A673 (cell line): ENCODE results near the gene APOC3. TPM values are rescaled to one million over a fixed set of nuclear protein-coding genes. Genes with fewer than 3 reads are reported as not detected.

Experiments
- BruUV-seq: library from RNA; stranded (reverse); fragments of 400-500 nt; replicated peaks from 2 replicates; lab custom pipeline; 2021; lab: Mats Ljungman, UMichigan
- CTCF ChIA-PET: fragments of 300-600 bp; sonication (Branson Sonifier 250); formaldehyde crosslinking; loops from one replicate; lab custom pipeline; 2022; ENCODE audit warnings: antibody characterized with exemption; lab: Charles Lee
- POLR2A ChIA-PET: fragments of 300-600 bp; sonication (Branson Sonifier 250); formaldehyde crosslinking; loops from one replicate; lab custom pipeline; 2022; ENCODE audit warnings: antibody characterized with exemption; ENCODE audit not compliant: low non-redundant PET; lab: Charles Lee
- DNase-seq: peaks from one replicate; pipeline ENCODE4 v3.0.0-alpha.2; 2015; ENCODE audit warnings: low spot score
- H3K27ac ChIP-seq: fragments of 200-600 bp; sonication (generic); 2 replicates; pipeline ENCODE4 v1.5.1; 2016; ENCODE audit warnings: mixed run types, low read depth, mild to moderate bottlenecking, mixed read lengths, antibody characterized with exemption, low read length; ENCODE audit not compliant: poor library complexity, severe bottlenecking
- H3K27me3 ChIP-seq: fragments of 200-600 bp; sonication (generic); replicated peaks from 2 replicates; pipeline ENCODE4 v1.6.1; 2017; ENCODE audit warnings: mixed run types, low read depth, mild to moderate bottlenecking, mixed read lengths, antibody characterized with exemption, low read length; ENCODE audit not compliant: insufficient read depth, poor library complexity
- H3K36me3 ChIP-seq: fragments of 200-600 bp; sonication (generic); 2 replicates; pipeline ENCODE4 v1.6.1; 2016; ENCODE audit warnings: mixed run types, mild to moderate bottlenecking, mixed read lengths, antibody characterized with exemption, low read length; ENCODE audit not compliant: insufficient read depth, poor library complexity, severe bottlenecking
- H3K4me1 ChIP-seq: fragments of 200-600 bp; sonication (generic); 2 replicates; pipeline ENCODE4 v1.6.1; 2017; ENCODE audit warnings: mixed run types, mild to moderate bottlenecking, mixed read lengths, antibody characterized with exemption, low read length; ENCODE audit not compliant: insufficient read depth, poor library complexity, severe bottlenecking
- H3K4me3 ChIP-seq: fragments of 200-600 bp; sonication (generic); 2 replicates; pipeline ENCODE4 v1.5.1; 2016; ENCODE audit warnings: low read depth, mixed run types, mild to moderate bottlenecking, mixed read lengths, low read length; ENCODE audit not compliant: poor library complexity, severe bottlenecking
- H3K9me3 ChIP-seq: fragments of 200-600 bp; sonication (generic); 2 replicates; pipeline ENCODE4 v1.6.1; 2016; ENCODE audit warnings: mixed run types, low read depth, mild to moderate bottlenecking, mixed read lengths, antibody characterized with exemption, low read length; ENCODE audit not compliant: poor library complexity, severe bottlenecking
- CTCF ChIP-seq: fragments of 300-800, 200-600 bp; sonication (generic); conservative IDR thresholded peaks from 2 replicates; pipeline ENCODE4 v1.5.1; 2017; ENCODE audit warnings: low read depth, mild to moderate bottlenecking, antibody characterized with exemption, low read length, moderate library complexity, mixed read lengths
- EZH2 ChIP-seq: fragments of 200-600 bp; sonication (generic); IDR thresholded peaks from 2 replicates; pipeline ENCODE4 v1.6.1; 2017; ENCODE audit warnings: borderline replicate concordance, low read depth, mild to moderate bottlenecking, mixed read lengths, antibody characterized with exemption, low read length; ENCODE audit not compliant: poor library complexity, severe bottlenecking
- intact Hi-C: fragments of 100-400 bp; cut with micrococcal nuclease; formaldehyde crosslinking; loops from one replicate; pipeline ENCODE4 v1.10.0; 2022; ENCODE audit not compliant: unreplicated experiment
- total RNA-seq: library from RNA; stranded (reverse); gene quantifications from 2 replicates; pipeline ENCODE4 v1.2.3, GENCODE V29; 2021

APOC3 gene
- total RNA-seq, 1 experiment from 2014 or later, result not detected

GRCh38 chr11:116823031-116823843 is 6.5 kb upstream of the APOC3 start, which contains the start of gene APOA4:
APOA4 (minus strand) TSS chr11:116823304; CDS start chr11:116823191, 113 bp downstream.
- Histone ChIP-seq H3K4me3 (no peak within 1 kb of the TSS), H3K27ac (no peak within 1 kb of the TSS), H3K36me3 (no peaks in the 10 kb centered on the region), H3K4me1 (no peaks in the 10 kb centered on the region), H3K9me3 (no peaks in the 10 kb centered on the region), H3K27me3 (no peaks in the 10 kb centered on the region)
- no TSS peak for BruUV-seq
- TF ChIP-seq CTCF (no peak), EZH2 (no peak)
- no peak for DNase-seq
- ChIA-PET POLR2A (no interaction called here), CTCF (no interaction called here)
- intact Hi-C loops, result no loop called here

GRCh38 chr11:116825434-116825833 is 4.3 kb upstream of the APOC3 start:
- intact Hi-C loops, result no loop called here
- peaks cover 6% of the 10 kb centered on the region for H3K4me1 ChIP-seq
- H3K9me3 ChIP-seq, result no peaks in the 10 kb centered on the region
- H3K36me3 ChIP-seq, result no peaks in the 10 kb centered on the region
- BruUV-seq, result no TSS peak
- ChIA-PET POLR2A (no interaction called here), CTCF (no interaction called here)
- TF ChIP-seq EZH2 (no peak), CTCF (no peak)
- H3K27me3 ChIP-seq, result no peaks in the 10 kb centered on the region
- H3K27ac ChIP-seq, result no peak overlapping the region
- no peak overlapping the region for H3K4me3 ChIP-seq
- DNase-seq, result no peak

GRCh38 chr11:116825854-116826750 is 3.6 kb upstream of the APOC3 start:
- Histone ChIP-seq H3K4me3 (no peak overlapping the region), H3K27me3 (no peaks in the 10 kb centered on the region), H3K4me1 (peaks cover 6% of the 10 kb centered on the region), H3K27ac (no peak overlapping the region), H3K36me3 (no peaks in the 10 kb centered on the region), H3K9me3 (no peaks in the 10 kb centered on the region)
- TF ChIP-seq CTCF (no peak), EZH2 (no peak)
- no peak for DNase-seq
- intact Hi-C loops, result no loop called here
- BruUV-seq, result no TSS peak
- ChIA-PET CTCF (no interaction called here), POLR2A (no interaction called here)
